Measurements from ENCODE around the gene DDX1. TPM values are rescaled to one million over a fixed set of nuclear protein-coding genes. Genes with fewer than 3 reads are reported as not detected.

Gene DDX1
- total and polyA plus RNA-seq, 2 of the 4 experiments (the other 2 are of a cell fraction) = 73.6 to 74.9 TPM

DNA sequence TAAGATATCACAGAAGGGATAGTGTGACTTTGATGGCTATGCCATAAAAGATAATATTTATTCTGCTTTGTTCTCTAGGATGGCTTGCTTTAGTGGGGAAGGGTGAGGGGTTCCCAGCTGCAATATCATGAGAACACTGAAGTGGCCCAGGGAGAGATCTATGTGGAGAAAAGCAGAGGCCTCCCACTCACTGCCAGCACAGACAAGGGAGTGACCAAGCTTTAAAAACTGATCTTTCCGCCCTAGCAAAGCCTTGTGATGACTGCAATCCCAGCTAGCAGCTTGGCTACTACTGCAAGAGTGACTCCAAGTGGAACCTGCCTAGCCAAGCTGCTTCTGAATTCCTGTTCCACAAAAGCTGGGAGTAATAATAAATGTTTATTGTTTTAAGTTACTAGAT is 7.8 kb upstream of the DDX1 start:
- dilution Hi-C loops (cut with HindIII; ENCODE audit: low sequenced_read_pairs, unreplicated experiment) (no loop called here), in situ Hi-C loops (cut with MboI; ENCODE audit: low sequenced_read_pairs) (loop anchor here (10.0 to 25.0 kb wide), 3 partner anchors 547 to 1159 kb away; no protein-coding TSS in a partner anchor), intact Hi-C loops (cut with micrococcal nuclease) (no loop called here)
- H3K23ac ChIP-seq (ENCODE audit: low read depth, low read length) = no peak overlapping the region
- H3K56ac ChIP-seq (ENCODE audit: extremely low read depth, insufficient read depth, low read length) = no peak overlapping the region
- no CpG with 5 or more reads among the region's 1 CpG for WGBS, 2 experiments (ENCODE audit: extremely low coverage in 2 of 2, insufficient read length in 1 of 2)
- no peak overlapping the region for H3K27ac ChIP-seq (ENCODE audit: insufficient read depth, low read length)
- no peaks in the 10 kb centered on the region for H3K4me1 ChIP-seq (ENCODE audit: control insufficient read depth, insufficient read depth, low read length)
- no peaks in the 10 kb centered on the region for H3K9me3 ChIP-seq (ENCODE audit: control insufficient read depth, insufficient read depth, low read length)
- no peak overlapping the region for H4K5ac ChIP-seq (ENCODE audit: low read depth, low read length)
- no TSS peak for BruUV-seq (replicated peaks)
- H3K4me2 ChIP-seq (ENCODE audit: low read depth, low read length) = no peak overlapping the region
- ChIA-PET CTCF (no interaction called here), POLR2A (ENCODE audit: unreplicated experiment) (no interaction called here)
- H3K9me1 ChIP-seq (ENCODE audit: insufficient read depth, low read length) = no peaks in the 10 kb centered on the region
- TF ChIP-seq CEBPB (IDR thresholded peaks at IDR 0.05; ENCODE audit: low read depth, low read length) = no peak
- TF ChIP-seq RAD21 (IDR thresholded peaks at IDR 0.05; ENCODE audit: low read length) = no peak
- no peak for TF ChIP-seq RFX5 (IDR thresholded peaks at IDR 0.05; ENCODE audit: low read depth, low read length)
- no peak overlapping the region for H3K9ac ChIP-seq (ENCODE audit: low read depth, low read length)
- H3K4me3 ChIP-seq (ENCODE audit: insufficient read depth, low read depth, low read length) = no peak overlapping the region
- H4K91ac ChIP-seq (ENCODE audit: insufficient read depth, low read depth, low read length) = no peak overlapping the region
- no peaks in the 10 kb centered on the region for H3K36me3 ChIP-seq (ENCODE audit: control insufficient read depth, insufficient read depth, low read length)
- no peak overlapping the region for H3K14ac ChIP-seq (replicated peaks; ENCODE audit: low read depth, low read length)
- H3K18ac ChIP-seq (ENCODE audit: low read depth, low read length) = no peak overlapping the region
- no peak overlapping the region for H2BK5ac ChIP-seq (ENCODE audit: low read depth, low read length, poor library complexity, severe bottlenecking)
- no peak overlapping the region for H2BK15ac ChIP-seq (ENCODE audit: low read depth, low read length)
- DNase-seq = no peak
- no peak overlapping the region for H2AFZ ChIP-seq (replicated peaks; ENCODE audit: low read length, poor library complexity)
- no peaks in the 10 kb centered on the region for H4K20me1 ChIP-seq (ENCODE audit: insufficient read depth, low read length)
- no peaks in the 10 kb centered on the region for H3K79me1 ChIP-seq (ENCODE audit: low read depth in 1 of 2, low read length in 2 of 2)
- H2AK5ac ChIP-seq (ENCODE audit: low read depth, low read length) = no peak overlapping the region
- peaks cover 3% of the 10 kb centered on the region; the same call in 1 of the 2 replicates for H3K27me3 ChIP-seq (ENCODE audit: control insufficient read depth, insufficient read depth, low read length)
- H3K4ac ChIP-seq (ENCODE audit: low read depth, low read length) = no peak overlapping the region
- no peak overlapping the region for H4K8ac ChIP-seq (ENCODE audit: low read depth in 2 of 2, low read length in 2 of 2)
- no peak overlapping the region for H2BK20ac ChIP-seq (ENCODE audit: low read depth, low read length)
- no peak overlapping the region for H2AK9ac ChIP-seq (replicated peaks; ENCODE audit: low read depth, low read length, poor library complexity)
- ATAC-seq (ENCODE audit: low read depth) = no peak
- no peak overlapping the region for H2BK120ac ChIP-seq (ENCODE audit: low read depth, low read length)

Measured in IMR-90 (cell line).